HepG2 (cell line): ENCODE results near the gene MYO1B. TPM values are rescaled to one million over a fixed set of nuclear protein-coding genes. Genes with fewer than 3 reads are reported as not detected.

Experiments used
- ATAC-seq: fragments of 200-7000 bp; cut with Tn5 transposase; 3 replicates; pipeline ENCODE4 v1.9.1; 2020; ENCODE audit warnings: mild to moderate bottlenecking, moderate library complexity
- BruUV-seq: library from RNA; stranded (reverse); fragments of 400-500 nt; replicated peaks from 2 replicates; lab custom pipeline; 2021; lab: Mats Ljungman, UMichigan
- CTCF ChIA-PET: fragments of 300-600 bp; formaldehyde crosslinking; extraction: SDS; loops from one replicate; lab custom pipeline; 2021; ENCODE audit warnings: low total read pairs, inconsistent platforms, low intra/inter-chr PET ratio; lab: Yijun Ruan, JAX
- POLR2A ChIA-PET: fragments of 350-600 bp; sonication (Branson Sonifier 250); formaldehyde crosslinking; loops from one replicate; lab custom pipeline; 2020; ENCODE audit warnings: antibody characterized with exemption, inconsistent platforms; lab: Yijun Ruan, JAX
- DNase-seq: peaks from one replicate; pipeline ENCODE4 v3.0.0-alpha.2; 2015; ENCODE audit warnings: low spot score
- FAIRE-seq: peaks from 3 replicates; lab custom pipeline; 2011; peaks lifted over from hg19 to GRCh38; lab: Jason Lieb, UNC
- H2AFZ ChIP-seq: one replicate; pipeline ENCODE4 v1.6.1; 2011; ENCODE audit warnings: low read length, inconsistent platforms
- H3K27ac ChIP-seq: fragments of 300-600 bp; 3 replicates; pipeline ENCODE4 v1.8.0; 2011; ENCODE audit warnings: mixed run types, mild to moderate bottlenecking, mixed read lengths, low read length, inconsistent platforms; ENCODE audit not compliant: insufficient read depth; ENCODE audit errors: extremely low read length
- H3K27me3 ChIP-seq, 2 experiments: fragments of 200-600 bp in 1 of 2; 2 replicates in 1 of 2; 3 replicates in 1 of 2; pipeline versions ENCODE4 v1.6.0 to v1.8.0; 2011; ENCODE audit warnings: low read length in 2 of 2, mild to moderate bottlenecking in 2 of 2, moderate library complexity in 2 of 2, inconsistent platforms in 1 of 2; ENCODE audit not compliant: insufficient read depth in 2 of 2, control insufficient read depth in 1 of 2
- H3K36me3 ChIP-seq, 2 experiments: fragments of 200-600 bp in 1 of 2; replicated peaks in 1 of 2; 2 replicates in 1 of 2; 3 replicates in 1 of 2; pipeline versions ENCODE4 v1.5.1 to v1.8.0; 2011; ENCODE audit warnings: low read length in 2 of 2, inconsistent platforms in 1 of 2; ENCODE audit not compliant: insufficient read depth in 2 of 2, control insufficient read depth in 1 of 2
- H3K4me1 ChIP-seq: 2 replicates; pipeline ENCODE4 v1.5.1; 2012; ENCODE audit warnings: low read length, inconsistent platforms; ENCODE audit not compliant: insufficient read depth
- H3K4me2 ChIP-seq: 2 replicates; pipeline ENCODE4 v1.6.0; 2011; ENCODE audit warnings: low read depth, low read length, inconsistent platforms
- H3K4me3 ChIP-seq, 3 experiments: fragments of 200-600 bp in 1 of 3; sonication (generic), shearing (Covaris generic) in 1 of 3; replicated peaks in 1 of 3; 2 replicates each; pipeline ENCODE4 v1.5.1; 2011 to 2016; ENCODE audit warnings: low read length in 3 of 3, inconsistent platforms in 2 of 3, low read depth in 2 of 3, mild to moderate bottlenecking in 2 of 3, control low read depth in 1 of 3, mixed read lengths in 1 of 3; ENCODE audit not compliant: insufficient read depth in 1 of 3
- H3K79me2 ChIP-seq: one replicate; pipeline ENCODE4 v1.6.1; 2011; ENCODE audit warnings: low read length, inconsistent platforms; ENCODE audit not compliant: insufficient read depth
- H3K9ac ChIP-seq: 2 replicates; pipeline ENCODE4 v1.6.0; 2011; ENCODE audit warnings: mild to moderate bottlenecking, low read depth, low read length, inconsistent platforms; ENCODE audit not compliant: insufficient read depth
- H3K9me3 ChIP-seq: 2 replicates; pipeline ENCODE4 v1.5.1; 2012; ENCODE audit warnings: mild to moderate bottlenecking, low read length
- H4K20me1 ChIP-seq: 2 replicates; pipeline ENCODE4 v1.6.0; 2011; ENCODE audit warnings: inconsistent platforms, mild to moderate bottlenecking, low read length, moderate library complexity; ENCODE audit not compliant: insufficient read depth
- ARNT2 ChIP-seq: sonication (generic); formaldehyde crosslinking; IDR thresholded peaks from 2 replicates; pipeline ENCODE4 v1.8.0; 2022; ENCODE audit warnings: mild to moderate bottlenecking, low read depth, missing genetic modification reagents, moderate library complexity
- ESRRA ChIP-seq: sonication (generic); formaldehyde crosslinking; IDR thresholded peaks from 2 replicates; pipeline ENCODE4 v1.5.1; 2020; ENCODE audit warnings: mild to moderate bottlenecking, low read depth, missing genetic modification reagents
- HES4 ChIP-seq: sonication (generic); formaldehyde crosslinking; IDR thresholded peaks from 2 replicates; pipeline ENCODE4 v1.9.0; 2021; ENCODE audit warnings: mild to moderate bottlenecking, missing genetic modification reagents, borderline replicate concordance
- KLF16 ChIP-seq, 2 experiments: sonication (generic) in 1 of 2; formaldehyde crosslinking in 1 of 2; IDR thresholded peaks; 2 replicates each; pipeline versions ENCODE4 v1.6.1 to v1.8.0; 2016 to 2023; ENCODE audit warnings: missing genetic modification reagents in 2 of 2, missing compliant biosample characterization in 1 of 2
- PBX3 ChIP-seq: sonication (generic); formaldehyde crosslinking; IDR thresholded peaks from 2 replicates; pipeline ENCODE4 v1.8.1; 2023; ENCODE audit warnings: missing genetic modification reagents, inconsistent platforms, borderline replicate concordance
- RARA ChIP-seq: IDR thresholded peaks from 2 replicates; pipeline ENCODE4 v1.6.1; 2016; ENCODE audit warnings: missing genetic modification reagents, missing compliant biosample characterization
- RFXAP ChIP-seq: sonication (generic); formaldehyde crosslinking; IDR thresholded peaks from 2 replicates; pipeline ENCODE4 v1.4.0; 2020; ENCODE audit warnings: missing genetic modification reagents, borderline replicate concordance
- TEAD3 ChIP-seq: optimal IDR thresholded peaks from 2 replicates; pipeline ENCODE3; 2016; ENCODE audit warnings: borderline replicate concordance
- ZNF180 ChIP-seq: sonication (generic); formaldehyde crosslinking; IDR thresholded peaks from 2 replicates; pipeline ENCODE4 v1.4.0; 2020; ENCODE audit warnings: low read depth, missing genetic modification reagents, borderline replicate concordance
- ZNF24 ChIP-seq: fragments of 450-650 bp; IDR thresholded peaks from 2 replicates; pipeline ENCODE4 v1.6.1; 2017; ENCODE audit warnings: antibody characterized with exemption, mild to moderate bottlenecking
- ZNF441 ChIP-seq: sonication (generic); formaldehyde crosslinking; IDR thresholded peaks from 2 replicates; pipeline ENCODE4 v1.7.0; 2021; ENCODE audit warnings: missing genetic modification reagents, borderline replicate concordance
- ZNF569 ChIP-seq: sonication (generic); formaldehyde crosslinking; IDR thresholded peaks from 2 replicates; pipeline ENCODE4 v1.5.0; 2020; ENCODE audit warnings: mild to moderate bottlenecking, missing genetic modification reagents, moderate library complexity, borderline replicate concordance
- ZNF597 ChIP-seq: sonication (generic); formaldehyde crosslinking; IDR thresholded peaks from 2 replicates; pipeline ENCODE4 v1.5.0; 2020; ENCODE audit warnings: missing genetic modification reagents
- WGBS: methylation state at CpG from one replicate; pipeline ENCODE4 v1.1.6; 2017; ENCODE audit warnings: low lambda C conversion rate; 5-methylcytosine and 5-hydroxymethylcytosine counted together
- in situ Hi-C: cut with HindIII; loops from 2 replicates; pipeline ENCODE4 v1.10.0; 2017; ENCODE audit warnings: low pct_unique_long_range_greater_than_20kb; ENCODE audit not compliant: extremely low pct_ligation_motif_present
- intact Hi-C: fragments of 100-400 bp; cut with micrococcal nuclease; formaldehyde crosslinking; loops from one replicate; pipeline ENCODE4 v1.10.0; 2022; ENCODE audit not compliant: unreplicated experiment
- polyA plus RNA-seq, 8 experiments: library from polyadenylated mRNA; depleted of rRNA in 3 of 8; stranded (reverse) in 7 of 8; unstranded in 1 of 8; fragments of >200 nt; fragmentation: Illumina TruSeq in 4 of 8; extraction: Trizol in 4 of 8; gene quantifications; 2 replicates each; pipeline versions ENCODE4 v1.2.1 to v1.2.3, GENCODE V29; 2011 to 2016; ENCODE audit warnings: low read depth in 4 of 8, missing spikeins in 1 of 8, mixed read lengths in 1 of 8; ENCODE audit not compliant: insufficient read depth in 1 of 8
- total RNA-seq, 5 experiments: library from RNA; depleted of rRNA; stranded (reverse); fragments of >200 nt; fragmentation: Illumina TruSeq; extraction: Trizol; gene quantifications; 2 replicates each; pipeline ENCODE4 v1.2.3, GENCODE V29; 2016; ENCODE audit warnings: low read depth in 1 of 5
- TF ChIP-seq, protein P1 (sequence below): sonication (generic); formaldehyde crosslinking; IDR thresholded peaks from 2 replicates; pipeline ENCODE4 v1.8.1; 2023; ENCODE audit warnings: mild to moderate bottlenecking, missing genetic modification reagents
- TF ChIP-seq, protein P2 (sequence below): sonication (generic); formaldehyde crosslinking; IDR thresholded peaks from 2 replicates; pipeline ENCODE4 v1.4.0; 2020; ENCODE audit warnings: missing genetic modification reagents

Gene MYO1B
- total and polyA plus RNA-seq, 2 of the 13 experiments (the other 11 are each of a cell fraction or from before 2014, with no cell fraction given) = 36.9 to 89.8 TPM

- Histone ChIP-seq H3K4me3 (no peak overlapping the region), H3K4me1 (no peaks in the 10 kb centered on the region), H3K27ac (no peak overlapping the region), H3K36me3 (peaks cover 20 to 37% of the 10 kb centered on the region in 2 experiments), H3K9ac (no peak overlapping the region), H3K9me3 (no peaks in the 10 kb centered on the region), H3K27me3 (no peaks in the 10 kb centered on the region), H4K20me1 (no peaks in the 10 kb centered on the region), H2AFZ (no peak overlapping the region), H3K4me2 (no peak overlapping the region), H3K79me2 (no peaks in the 10 kb centered on the region)
- CTCF ChIA-PET = no interaction called here
- BruUV-seq = no TSS peak
- in situ Hi-C loops (no loop called here), intact Hi-C loops (no loop called here)
- no peak for ATAC-seq
- POLR2A ChIA-PET = no interaction called here
- no peak for FAIRE-seq
- no peak for DNase-seq
- WGBS = 100% methylated on average over 1 of the region's 1 CpG
- TF ChIP-seq ZNF569 (no peak), ZNF597 (CRISPR knock-in tag) (no peak), ESRRA (CRISPR knock-in tag) (no peak), RARA (no peak), KLF16 (CRISPR knock-in tag; IDR thresholded peaks at IDR 0.05) (no peak), PBX3 (no peak), TEAD3 (CRISPR knock-in tag) (no peak), ZNF180 (CRISPR knock-in tag) (no peak), RFXAP (CRISPR knock-in tag) (no peak), HES4 (CRISPR knock-in tag) (no peak), ZNF24 (no peak), ARNT2 (CRISPR knock-in tag) (no peak), ZNF441 (CRISPR knock-in tag) (no peak)
- TF ChIP-seq, protein P1, sequence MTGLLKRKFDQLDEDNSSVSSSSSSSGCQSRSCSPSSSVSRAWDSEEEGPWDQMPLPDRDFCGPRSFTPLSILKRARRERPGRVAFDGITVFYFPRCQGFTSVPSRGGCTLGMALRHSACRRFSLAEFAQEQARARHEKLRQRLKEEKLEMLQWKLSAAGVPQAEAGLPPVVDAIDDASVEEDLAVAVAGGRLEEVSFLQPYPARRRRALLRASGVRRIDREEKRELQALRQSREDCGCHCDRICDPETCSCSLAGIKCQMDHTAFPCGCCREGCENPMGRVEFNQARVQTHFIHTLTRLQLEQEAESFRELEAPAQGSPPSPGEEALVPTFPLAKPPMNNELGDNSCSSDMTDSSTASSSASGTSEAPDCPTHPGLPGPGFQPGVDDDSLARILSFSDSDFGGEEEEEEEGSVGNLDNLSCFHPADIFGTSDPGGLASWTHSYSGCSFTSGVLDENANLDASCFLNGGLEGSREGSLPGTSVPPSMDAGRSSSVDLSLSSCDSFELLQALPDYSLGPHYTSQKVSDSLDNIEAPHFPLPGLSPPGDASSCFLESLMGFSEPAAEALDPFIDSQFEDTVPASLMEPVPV (CRISPR knock-in tag) = no peak
- TF ChIP-seq, protein P2, sequence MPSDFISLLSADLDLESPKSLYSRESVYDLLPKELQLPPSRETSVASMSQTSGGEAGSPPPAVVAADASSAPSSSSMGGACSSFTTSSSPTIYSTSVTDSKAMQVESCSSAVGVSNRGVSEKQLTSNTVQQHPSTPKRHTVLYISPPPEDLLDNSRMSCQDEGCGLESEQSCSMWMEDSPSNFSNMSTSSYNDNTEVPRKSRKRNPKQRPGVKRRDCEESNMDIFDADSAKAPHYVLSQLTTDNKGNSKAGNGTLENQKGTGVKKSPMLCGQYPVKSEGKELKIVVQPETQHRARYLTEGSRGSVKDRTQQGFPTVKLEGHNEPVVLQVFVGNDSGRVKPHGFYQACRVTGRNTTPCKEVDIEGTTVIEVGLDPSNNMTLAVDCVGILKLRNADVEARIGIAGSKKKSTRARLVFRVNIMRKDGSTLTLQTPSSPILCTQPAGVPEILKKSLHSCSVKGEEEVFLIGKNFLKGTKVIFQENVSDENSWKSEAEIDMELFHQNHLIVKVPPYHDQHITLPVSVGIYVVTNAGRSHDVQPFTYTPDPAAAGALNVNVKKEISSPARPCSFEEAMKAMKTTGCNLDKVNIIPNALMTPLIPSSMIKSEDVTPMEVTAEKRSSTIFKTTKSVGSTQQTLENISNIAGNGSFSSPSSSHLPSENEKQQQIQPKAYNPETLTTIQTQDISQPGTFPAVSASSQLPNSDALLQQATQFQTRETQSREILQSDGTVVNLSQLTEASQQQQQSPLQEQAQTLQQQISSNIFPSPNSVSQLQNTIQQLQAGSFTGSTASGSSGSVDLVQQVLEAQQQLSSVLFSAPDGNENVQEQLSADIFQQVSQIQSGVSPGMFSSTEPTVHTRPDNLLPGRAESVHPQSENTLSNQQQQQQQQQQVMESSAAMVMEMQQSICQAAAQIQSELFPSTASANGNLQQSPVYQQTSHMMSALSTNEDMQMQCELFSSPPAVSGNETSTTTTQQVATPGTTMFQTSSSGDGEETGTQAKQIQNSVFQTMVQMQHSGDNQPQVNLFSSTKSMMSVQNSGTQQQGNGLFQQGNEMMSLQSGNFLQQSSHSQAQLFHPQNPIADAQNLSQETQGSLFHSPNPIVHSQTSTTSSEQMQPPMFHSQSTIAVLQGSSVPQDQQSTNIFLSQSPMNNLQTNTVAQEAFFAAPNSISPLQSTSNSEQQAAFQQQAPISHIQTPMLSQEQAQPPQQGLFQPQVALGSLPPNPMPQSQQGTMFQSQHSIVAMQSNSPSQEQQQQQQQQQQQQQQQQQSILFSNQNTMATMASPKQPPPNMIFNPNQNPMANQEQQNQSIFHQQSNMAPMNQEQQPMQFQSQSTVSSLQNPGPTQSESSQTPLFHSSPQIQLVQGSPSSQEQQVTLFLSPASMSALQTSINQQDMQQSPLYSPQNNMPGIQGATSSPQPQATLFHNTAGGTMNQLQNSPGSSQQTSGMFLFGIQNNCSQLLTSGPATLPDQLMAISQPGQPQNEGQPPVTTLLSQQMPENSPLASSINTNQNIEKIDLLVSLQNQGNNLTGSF (CRISPR knock-in tag) = no peak
Observed at GRCh38 chr2:191357678-191358077, 112.5 kb downstream of the MYO1B start.
